NT2/D1 (cell line): ENCODE measurements around the gene NRXN2.

Experiments
- DNase-seq: peaks from one replicate; pipeline ENCODE4 v3.0.0-alpha.2; 2011; ENCODE audit warnings: low read depth, low spot score
- H3K27me3 ChIP-seq: 2 replicates; pipeline ENCODE4 v1.6.0; 2011; ENCODE audit warnings: mild to moderate bottlenecking; ENCODE audit not compliant: insufficient read length, insufficient read depth
- H3K36me3 ChIP-seq: 2 replicates; pipeline ENCODE4 v1.6.1; 2011; ENCODE audit warnings: mild to moderate bottlenecking, low read length, mixed read lengths; ENCODE audit not compliant: insufficient read depth, insufficient read length
- H3K4me1 ChIP-seq: 2 replicates; pipeline ENCODE4 v1.5.1; 2011; ENCODE audit not compliant: insufficient read depth, insufficient read length
- H3K4me3 ChIP-seq: 2 replicates; pipeline ENCODE4 v1.5.1; 2011; ENCODE audit warnings: low read depth; ENCODE audit not compliant: insufficient read length
- H3K9ac ChIP-seq: 2 replicates; pipeline ENCODE4 v1.6.0; 2011; ENCODE audit warnings: low read depth; ENCODE audit not compliant: insufficient read length
- H3K9me3 ChIP-seq: 2 replicates; pipeline ENCODE4 v1.5.1; 2011; ENCODE audit warnings: mild to moderate bottlenecking, low read length; ENCODE audit not compliant: insufficient read depth
- SUZ12 ChIP-seq: IDR thresholded peaks from 2 replicates; pipeline ENCODE4 v1.6.1; 2011; ENCODE audit not compliant: insufficient read length, insufficient read depth; ENCODE audit errors: extremely low read depth
- YY1 ChIP-seq: IDR thresholded peaks from 2 replicates; pipeline ENCODE4 v1.6.1; 2011; ENCODE audit not compliant: insufficient read length, insufficient read depth
- ZNF274 ChIP-seq: IDR thresholded peaks from 2 replicates; pipeline ENCODE4 v1.6.1; 2011; ENCODE audit warnings: mild to moderate bottlenecking, low read depth, low read length

The NRXN2 gene

GRCh38 chr11:64695548-64695947 is 27.4 kb downstream of the NRXN2 start:
- H3K9ac ChIP-seq = no peak overlapping the region
- H3K4me1 ChIP-seq = peaks cover 11% of the 10 kb centered on the region
- H3K9me3 ChIP-seq = no peaks in the 10 kb centered on the region
- H3K4me3 ChIP-seq = no peak overlapping the region
- no peaks in the 10 kb centered on the region for H3K36me3 ChIP-seq
- peaks cover 44% of the 10 kb centered on the region for H3K27me3 ChIP-seq
- no peak for DNase-seq
- TF ChIP-seq YY1 (no peak), SUZ12 (no peak), ZNF274 (no peak)

- Histone ChIP-seq H3K36me3 (no peaks in the 10 kb centered on the region), H3K4me1 (peaks cover 11% of the 10 kb centered on the region), H3K9ac (no peak overlapping the region), H3K9me3 (no peaks in the 10 kb centered on the region), H3K4me3 (no peak overlapping the region), H3K27me3 (peaks cover 40% of the 10 kb centered on the region)
- peak; percentile 71 for DNase-seq
- no peak for TF ChIP-seq SUZ12
- TF ChIP-seq YY1 = peak; percentile 66
- no peak for TF ChIP-seq ZNF274
Observed at GRCh38 chr11:64694821-64695365, 28.1 kb downstream of the NRXN2 start.

DNA sequence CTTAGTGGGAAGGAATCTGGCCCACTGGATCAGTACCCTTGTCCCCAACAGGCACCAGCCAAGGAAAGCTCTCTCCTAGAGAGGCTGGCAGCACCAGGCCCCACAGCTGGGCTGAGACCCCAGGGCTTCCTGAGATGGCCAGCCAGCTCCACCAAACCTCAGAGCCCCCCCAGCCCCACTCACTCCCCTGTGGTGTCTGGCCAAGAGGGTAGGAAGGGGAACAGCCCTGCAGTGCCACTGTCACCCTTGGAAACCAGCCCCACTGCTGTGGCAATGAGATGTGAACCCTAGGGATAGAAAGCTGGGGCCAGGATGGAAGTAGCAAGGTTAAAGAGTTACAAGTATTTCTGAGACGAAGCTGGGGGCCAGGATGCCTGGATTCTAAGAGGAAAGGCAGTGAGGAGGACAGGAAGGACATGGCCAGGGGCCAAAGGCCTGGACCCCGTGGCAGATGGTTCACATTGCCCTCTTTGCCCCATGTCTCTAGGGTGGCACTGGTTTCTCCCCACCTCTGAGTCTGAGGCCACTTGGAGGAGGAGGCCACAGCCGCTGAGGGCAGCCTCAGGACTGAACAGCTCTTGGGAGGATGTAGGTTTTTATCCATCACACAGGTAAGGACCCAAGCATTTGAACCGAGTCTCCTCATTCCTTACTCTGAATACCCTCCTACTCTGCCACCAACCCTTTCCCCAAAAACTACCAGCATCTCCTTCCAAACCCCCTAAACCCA is 28.8 kb downstream of the NRXN2 start:
- peaks cover 40% of the 10 kb centered on the region for H3K27me3 ChIP-seq
- TF ChIP-seq ZNF274 = no peak
- TF ChIP-seq YY1 = no peak
- no peak for TF ChIP-seq SUZ12
- H3K36me3 ChIP-seq = no peaks in the 10 kb centered on the region
- no peaks in the 10 kb centered on the region for H3K9me3 ChIP-seq
- DNase-seq = no peak
- H3K4me3 ChIP-seq = no peak overlapping the region
- H3K4me1 ChIP-seq = peaks cover 11% of the 10 kb centered on the region
- no peak overlapping the region for H3K9ac ChIP-seq

DNA sequence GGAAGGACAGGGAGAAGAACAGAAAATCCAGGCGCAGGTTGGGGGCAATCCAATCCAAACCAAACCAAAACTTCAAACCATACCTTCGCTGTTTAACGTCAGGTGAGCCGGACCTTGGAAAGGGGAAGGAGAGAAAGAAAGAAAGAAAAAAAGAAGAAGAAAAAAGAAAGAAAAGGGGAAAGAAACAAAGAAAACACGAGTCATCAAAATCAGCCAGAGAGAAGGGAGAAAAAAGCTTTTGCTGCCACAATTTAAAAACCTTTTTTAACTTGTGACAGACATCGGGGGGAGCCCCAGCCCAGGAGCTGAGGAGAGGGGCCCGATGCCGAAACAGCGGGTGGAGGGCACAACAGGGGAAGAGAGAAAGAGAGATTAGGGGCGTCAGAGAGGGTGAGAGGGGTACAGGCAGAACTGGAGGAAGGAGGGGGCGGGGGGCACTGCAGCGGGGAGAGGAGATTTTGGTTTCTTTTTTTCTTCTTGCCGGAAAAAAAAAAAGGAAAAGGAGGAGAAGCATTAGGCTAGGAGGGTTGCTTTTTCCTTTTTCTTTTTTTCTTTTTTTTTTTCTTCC is 30.1 kb downstream of the NRXN2 start:
- H3K9me3 ChIP-seq = no peaks in the 10 kb centered on the region
- H3K4me3 ChIP-seq = no peak overlapping the region
- H3K4me1 ChIP-seq = peaks cover 13% of the 10 kb centered on the region
- no peaks in the 10 kb centered on the region for H3K36me3 ChIP-seq
- H3K9ac ChIP-seq = no peak overlapping the region
- no peak for TF ChIP-seq SUZ12
- TF ChIP-seq YY1 = no peak
- no peak for TF ChIP-seq ZNF274
- peaks cover 39% of the 10 kb centered on the region for H3K27me3 ChIP-seq
- no peak for DNase-seq

DNA sequence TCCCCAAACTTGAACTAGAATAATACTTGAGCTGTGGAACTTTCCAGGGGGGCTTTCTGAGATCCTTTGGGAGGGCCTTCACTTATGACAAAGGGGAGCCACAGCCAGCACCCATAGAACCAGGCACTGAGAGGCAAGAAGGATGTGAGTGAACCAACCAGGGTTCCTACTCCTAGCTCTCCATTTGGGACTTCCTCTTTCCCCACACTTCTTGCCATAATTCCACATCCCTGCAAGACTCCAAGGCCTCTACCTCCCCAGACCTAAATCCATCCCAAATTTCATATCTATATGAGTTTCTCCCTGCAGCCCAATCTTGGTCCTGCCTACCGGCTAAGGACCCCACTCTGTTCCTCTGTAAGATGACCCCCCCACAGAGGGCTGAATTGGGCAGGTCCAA is 31.5 kb downstream of the NRXN2 start:
- TF ChIP-seq SUZ12 = no peak
- TF ChIP-seq ZNF274 = no peak
- peaks cover 13% of the 10 kb centered on the region for H3K4me1 ChIP-seq
- H3K36me3 ChIP-seq = no peaks in the 10 kb centered on the region
- H3K4me3 ChIP-seq = no peak overlapping the region
- DNase-seq = no peak
- peaks cover 27% of the 10 kb centered on the region for H3K27me3 ChIP-seq
- H3K9ac ChIP-seq = no peak overlapping the region
- no peaks in the 10 kb centered on the region for H3K9me3 ChIP-seq

GRCh38 chr11:64690235-64690634 is 32.8 kb downstream of the NRXN2 start:
- no peaks in the 10 kb centered on the region for H3K9me3 ChIP-seq
- no peak overlapping the region for H3K9ac ChIP-seq
- H3K4me3 ChIP-seq = no peak overlapping the region
- H3K4me1 ChIP-seq = peaks cover 9% of the 10 kb centered on the region
- no peak for DNase-seq
- no peak for TF ChIP-seq YY1
- TF ChIP-seq ZNF274 = no peak
- TF ChIP-seq SUZ12 = no peak
- H3K36me3 ChIP-seq = no peaks in the 10 kb centered on the region
- H3K27me3 ChIP-seq = peaks cover 19% of the 10 kb centered on the region

DNA sequence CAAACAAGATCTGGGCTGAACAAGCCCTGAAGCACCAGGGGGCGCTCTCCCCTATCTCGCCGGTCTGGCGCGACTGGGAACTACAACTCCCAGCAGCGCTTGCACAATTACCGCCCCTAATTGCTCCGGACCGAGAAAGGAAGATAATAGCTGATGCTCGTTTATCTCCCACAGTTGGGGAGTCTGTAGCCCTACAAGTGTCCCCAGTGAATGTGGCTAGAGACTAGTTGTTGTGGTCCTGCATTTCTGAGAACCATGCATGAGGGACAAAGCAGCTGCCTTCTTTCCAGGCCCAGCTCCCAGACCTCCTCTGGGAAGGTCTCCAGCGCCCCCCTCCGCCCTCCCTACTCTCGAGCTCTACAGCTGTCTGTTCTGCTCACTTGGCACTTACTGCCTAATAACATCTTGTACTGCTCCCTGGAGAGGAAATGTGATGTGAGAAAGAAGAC is 34.4 kb downstream of the NRXN2 start:
- DNase-seq = peak; percentile 94
- Histone ChIP-seq H3K36me3 (no peaks in the 10 kb centered on the region), H3K4me3 (peak overlapping the region; percentile 50), H3K27me3 (peaks cover 12% of the 10 kb centered on the region), H3K9me3 (no peaks in the 10 kb centered on the region), H3K9ac (peak overlapping the region; percentile 69), H3K4me1 (peaks cover 2% of the 10 kb centered on the region)
- TF ChIP-seq SUZ12 = no peak
- no peak for TF ChIP-seq ZNF274
- no peak for TF ChIP-seq YY1
